Testis (tissue), 2 donors: ENCODE data around the gene CLEC2L.

Source experiments
- CTCF ChIP-seq, 3 experiments: fragments of 450-650 bp in 2 of 3; fragments of 200-600 bp in 1 of 3; sonication (generic) in 1 of 3; IDR thresholded peaks; one replicate each; pipeline ENCODE4 v1.5.1; 2016 to 2019; ENCODE audit warnings: antibody characterized with exemption in 3 of 3, mild to moderate bottlenecking in 2 of 3, moderate library complexity in 1 of 3
- POLR2A ChIP-seq: fragments of 450-650 bp; IDR thresholded peaks from one replicate; pipeline ENCODE4 v1.6.1; 2017; ENCODE audit warnings: antibody characterized with exemption, mild to moderate bottlenecking, moderate library complexity

- TF ChIP-seq CTCF (IDR thresholded peaks at IDR 0.05), result no peak
- no peak for TF ChIP-seq POLR2A
These were observed 28.5 kb upstream of the CLEC2L start for GRCh38 chr7:139494835-139495579.
